Pons (tissue), 1 donor: ENCODE results near the gene THSD4.
"Not testable (repeated sequence)": the region's sequence is repeated elsewhere in the genome, so short reads cannot be mapped to it uniquely, and the experiment has no call there.

Source experiments
- DNase-seq: peaks from one replicate; pipeline ENCODE4 v3.0.0-alpha.2; 2016; ENCODE audit warnings: low spot score

THSD4 gene

DNA sequence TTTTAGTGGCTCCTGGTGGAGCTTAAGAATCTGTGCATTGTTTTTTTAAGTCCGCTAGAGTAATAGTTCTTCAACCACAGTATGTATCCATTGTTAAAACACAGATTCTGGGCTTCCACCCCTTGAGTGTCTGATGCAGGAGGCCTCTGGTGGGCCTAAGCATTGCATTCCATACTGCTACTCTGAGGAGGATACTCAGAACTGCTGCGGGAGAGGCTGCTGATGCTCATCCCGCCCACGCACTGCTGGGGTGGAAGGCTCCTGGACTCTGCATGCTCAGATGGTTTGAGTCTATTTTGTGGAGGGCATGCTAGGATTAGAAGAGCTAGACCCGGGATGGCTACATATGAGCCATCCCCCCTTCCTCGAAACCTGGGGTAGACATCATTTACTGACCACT lies 74.4 kb downstream of the THSD4 start:
- no peak for DNase-seq

DNA sequence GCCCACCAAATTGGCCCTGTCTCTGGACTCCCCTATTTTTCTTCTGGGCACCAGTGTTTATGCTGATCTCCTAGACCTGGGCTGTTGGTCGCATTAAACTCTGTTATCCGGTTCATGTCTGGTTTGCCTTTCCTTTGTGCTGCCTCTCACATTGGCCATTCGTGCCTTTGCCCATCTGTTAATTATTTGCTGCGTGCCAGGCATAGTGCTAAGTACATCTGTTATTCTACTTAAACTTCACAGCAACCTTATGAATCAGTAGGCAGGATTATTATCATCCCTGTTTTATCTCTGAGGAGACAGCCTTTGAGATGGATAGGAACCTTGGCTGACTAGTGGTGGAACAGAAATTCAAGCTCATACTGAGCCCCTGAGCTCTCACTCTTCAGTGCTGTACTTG lies 76.0 kb downstream of the THSD4 start:
- no peak for DNase-seq

DNA sequence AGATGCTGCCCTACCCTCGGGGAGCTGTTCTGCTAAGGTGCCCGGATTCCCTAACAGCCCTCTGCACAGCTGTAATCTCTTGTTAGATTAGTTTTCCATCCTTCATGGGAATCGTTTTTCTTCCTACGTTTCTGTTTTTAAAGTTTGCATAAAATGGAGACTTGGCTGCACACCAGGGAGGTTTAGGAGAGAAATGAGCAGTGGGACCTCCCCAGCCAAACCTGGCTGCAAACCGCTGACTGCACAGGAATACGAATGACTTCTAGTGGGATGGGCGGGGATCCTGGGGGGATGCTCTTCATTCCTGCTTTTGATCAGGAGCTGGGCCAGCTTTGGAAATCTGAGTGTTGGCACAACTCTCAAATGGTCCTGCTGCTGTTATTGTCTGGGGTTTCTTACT lies 77.5 kb downstream of the THSD4 start:
- DNase-seq: no peak

DNA sequence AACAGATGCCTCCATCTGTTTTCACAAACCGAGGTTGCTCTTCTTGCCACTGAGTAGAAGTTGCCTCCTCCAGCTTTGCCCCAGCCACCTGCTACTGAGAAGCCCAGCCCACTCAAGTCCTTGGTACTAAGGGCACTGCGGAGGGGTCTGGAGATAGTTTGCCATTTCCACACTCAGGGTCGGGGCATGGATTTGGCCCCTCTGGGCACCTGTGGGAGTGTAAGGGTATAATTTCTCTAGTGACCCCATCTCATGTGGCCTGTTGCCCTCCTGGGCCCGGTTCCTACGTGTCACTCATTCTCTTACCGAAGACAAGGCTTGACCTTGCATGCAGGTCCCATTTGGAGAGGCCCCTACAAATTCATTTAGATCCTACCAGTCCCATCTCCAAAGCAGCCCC lies 79.0 kb downstream of the THSD4 start:
- DNase-seq: no peak

- no peak for DNase-seq
Observed at GRCh38 chr15:71195242-71195641, 80.0 kb downstream of the THSD4 start.

DNA sequence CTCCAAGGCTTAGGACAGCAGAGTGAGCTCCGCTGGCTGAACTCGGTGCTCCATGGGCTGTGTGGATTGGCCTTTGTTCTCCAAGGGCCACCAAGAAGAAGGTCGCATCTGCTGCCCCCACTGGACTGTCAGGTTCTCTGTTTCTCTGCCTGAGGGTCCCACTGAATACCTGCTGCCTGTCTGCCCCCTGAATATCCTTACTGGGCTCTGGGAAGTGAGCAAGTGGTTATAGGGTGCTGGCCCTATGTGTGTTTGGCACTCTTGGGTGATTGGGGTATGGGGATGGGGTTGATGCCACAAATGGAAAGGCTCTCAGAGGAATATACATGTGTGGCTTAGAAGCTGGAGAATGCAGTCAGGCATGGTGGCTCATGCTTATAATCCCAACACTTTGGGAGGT lies 82.3 kb downstream of the THSD4 start:
- no peak for DNase-seq

DNA sequence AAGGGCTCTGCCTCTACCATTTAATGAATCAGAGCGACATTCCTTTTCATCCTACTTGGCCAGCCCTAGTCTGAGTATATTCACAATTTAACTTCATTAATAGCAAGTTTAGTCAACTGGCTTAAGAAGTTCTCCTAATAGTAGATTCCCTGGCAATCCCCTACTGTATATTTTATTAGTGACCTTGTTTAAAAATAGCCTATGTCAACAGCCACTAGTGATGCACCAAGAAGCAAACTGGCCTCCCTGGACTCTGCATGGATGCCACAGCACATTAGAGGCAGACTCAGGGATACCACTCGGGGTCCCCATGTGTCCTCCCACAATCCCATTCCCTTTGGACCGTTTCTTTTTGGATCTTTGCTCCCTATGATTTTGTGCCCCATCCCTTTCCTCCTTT lies 83.6 kb downstream of the THSD4 start:
- DNase-seq: no peak

DNA sequence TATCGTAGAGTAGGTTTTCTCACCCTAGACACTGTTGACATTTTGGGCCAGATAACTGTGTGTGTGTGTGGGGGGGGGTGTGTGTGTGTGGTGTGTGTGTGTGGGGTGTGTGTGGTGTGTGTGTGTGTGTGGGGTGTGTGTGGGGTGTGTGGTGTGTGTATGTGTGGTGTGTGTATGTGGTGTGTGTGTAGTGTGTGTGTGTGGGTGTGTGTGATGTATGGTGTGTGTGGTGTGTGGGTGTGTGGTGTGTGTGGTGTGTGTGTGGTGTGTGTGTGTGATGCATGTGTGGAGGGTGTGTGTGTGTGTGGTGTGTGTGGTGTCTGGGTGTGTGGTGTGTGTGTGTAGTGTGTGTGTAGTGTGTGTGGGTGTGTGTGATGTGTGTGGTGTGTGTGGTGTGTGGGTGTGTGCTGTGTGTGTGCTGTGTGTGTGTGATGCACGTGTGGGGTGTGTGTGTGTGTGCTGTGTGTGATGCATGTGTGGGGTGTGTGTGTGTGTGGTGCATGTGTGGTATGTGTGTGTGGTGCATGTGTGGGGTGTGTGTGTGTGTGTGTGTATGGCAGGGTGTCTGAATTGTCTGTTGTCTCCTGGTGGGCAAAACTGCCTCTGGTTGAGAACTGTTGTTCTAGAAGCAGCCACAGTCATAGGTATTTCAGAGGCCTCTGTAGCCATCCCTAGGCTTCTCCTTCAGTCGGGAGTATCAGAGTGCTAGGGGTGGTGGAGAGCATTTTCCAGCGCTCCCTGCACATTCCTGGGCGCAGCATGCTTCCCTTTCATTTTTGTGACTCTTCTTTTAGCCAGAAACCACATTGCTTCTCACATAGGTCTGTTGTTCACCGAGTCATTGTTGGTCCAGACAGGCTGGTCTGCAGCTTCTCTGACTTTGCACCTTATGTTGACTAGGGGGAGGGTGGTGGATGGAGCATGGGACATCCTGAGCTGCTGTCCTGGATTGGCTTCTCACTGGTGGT lies 84.4 kb downstream of the THSD4 start:
- no peak for DNase-seq

DNA sequence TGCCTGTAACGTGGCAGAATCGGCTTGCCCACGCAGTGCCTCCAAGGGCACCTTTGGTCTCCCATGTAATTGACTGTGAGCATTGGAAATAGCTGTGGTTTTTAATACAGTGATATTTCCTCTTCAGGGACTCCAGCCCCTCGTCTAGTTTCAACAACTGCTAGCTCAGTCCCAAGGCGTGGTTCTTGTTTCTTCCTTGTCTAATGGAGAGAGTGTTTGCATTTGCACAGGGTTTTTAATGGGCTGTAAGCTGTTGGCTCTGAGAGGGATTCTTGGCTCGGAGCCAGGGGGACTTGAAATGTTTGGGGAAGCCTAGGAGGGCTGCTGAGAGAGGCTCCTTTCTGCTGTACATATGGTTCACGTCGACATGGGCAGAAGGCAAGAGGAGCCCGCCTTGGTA lies 86.2 kb downstream of the THSD4 start:
- no peak for DNase-seq

DNA sequence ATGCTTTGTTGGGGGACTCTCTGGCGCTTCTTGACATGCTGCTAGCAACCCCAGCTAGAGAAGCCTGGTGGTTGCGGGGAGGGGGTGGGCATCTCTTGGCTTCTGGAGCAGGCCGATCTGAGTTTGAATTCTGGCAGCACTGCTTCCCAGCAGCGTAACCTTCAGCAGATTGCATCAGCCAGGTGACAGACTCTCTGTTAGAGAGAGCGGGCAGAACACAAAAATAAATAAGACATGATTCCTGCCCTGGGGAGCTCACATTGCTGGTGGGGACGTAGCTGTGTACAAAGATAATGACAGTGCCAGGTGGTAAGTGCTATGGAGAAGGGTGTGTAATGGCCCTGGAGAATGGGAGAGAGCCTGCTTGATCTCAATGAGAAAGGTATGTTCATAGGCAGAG lies 87.4 kb downstream of the THSD4 start:
- DNase-seq: no peak

GRCh38 chr15:71203586-71204474 lies 88.6 kb downstream of the THSD4 start:
- DNase-seq: no peak

GRCh38 chr15:71207141-71207540 lies 91.9 kb downstream of the THSD4 start:
- no peak for DNase-seq

DNA sequence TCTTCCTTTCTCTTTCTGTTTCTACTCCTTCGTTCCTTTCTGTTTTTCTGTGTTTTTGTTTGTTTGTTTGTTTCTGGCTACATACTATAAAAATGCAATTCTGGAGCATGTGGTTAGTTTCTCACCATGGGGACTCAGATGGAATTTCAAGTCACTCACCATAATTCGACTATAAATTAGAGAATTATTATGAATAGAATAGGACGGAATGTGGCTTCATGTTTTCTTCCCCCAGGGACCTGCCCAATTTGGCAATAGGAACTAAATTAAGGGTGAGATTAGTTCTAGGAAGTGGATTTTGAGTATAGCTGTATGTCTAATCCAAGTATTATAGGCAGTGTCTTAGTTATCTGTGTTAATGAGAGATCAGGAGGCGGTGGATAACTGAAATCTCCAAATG lies 96.9 kb downstream of the THSD4 start:
- DNase-seq: no peak

GRCh38 chr15:71213943-71214342 lies 98.7 kb downstream of the THSD4 start:
- DNase-seq: not testable (repeated sequence)

DNA sequence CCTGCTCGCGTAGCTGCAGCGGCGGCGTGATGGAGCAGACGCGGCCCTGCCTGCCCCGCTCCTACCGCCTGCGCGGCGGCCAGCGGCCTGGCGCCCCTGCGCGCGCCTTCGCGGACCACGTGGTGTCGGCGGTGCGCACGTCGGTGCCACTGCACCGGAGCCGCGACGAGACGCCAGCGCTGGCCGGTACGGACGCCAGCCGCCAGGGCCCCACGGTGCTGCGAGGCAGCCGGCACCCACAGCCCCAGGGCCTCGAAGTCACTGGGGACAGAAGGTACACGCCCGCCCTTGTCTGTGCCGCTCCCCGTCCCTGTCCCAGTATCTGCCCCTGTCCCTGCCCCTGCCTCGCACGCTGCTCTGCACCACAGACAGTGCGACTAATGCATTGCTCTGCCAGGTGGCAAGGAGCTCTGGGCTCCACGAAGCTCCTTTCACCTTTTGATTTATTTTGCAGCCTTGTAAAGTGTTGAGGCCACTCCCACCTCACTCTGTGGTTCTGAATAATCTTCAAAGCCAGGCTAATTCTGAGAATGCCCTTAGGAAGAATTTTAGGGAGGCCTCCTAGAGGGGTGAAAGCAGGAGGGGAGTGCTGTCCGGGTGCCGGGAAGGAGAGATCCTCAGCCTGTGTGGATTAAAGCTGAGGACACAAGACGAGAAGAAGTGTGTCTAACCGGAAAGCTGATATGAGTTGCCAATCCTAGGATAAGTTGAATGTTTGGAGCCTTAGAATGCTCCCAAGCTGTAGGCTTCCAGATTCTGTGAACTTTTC lies 100.0 kb downstream of the THSD4 start:
- no peak for DNase-seq

- no peak for DNase-seq
Observed at GRCh38 chr15:71218272-71218805, 103.1 kb downstream of the THSD4 start.

- no peak for DNase-seq
Observed at GRCh38 chr15:71219101-71219500, 103.8 kb downstream of the THSD4 start.

DNA sequence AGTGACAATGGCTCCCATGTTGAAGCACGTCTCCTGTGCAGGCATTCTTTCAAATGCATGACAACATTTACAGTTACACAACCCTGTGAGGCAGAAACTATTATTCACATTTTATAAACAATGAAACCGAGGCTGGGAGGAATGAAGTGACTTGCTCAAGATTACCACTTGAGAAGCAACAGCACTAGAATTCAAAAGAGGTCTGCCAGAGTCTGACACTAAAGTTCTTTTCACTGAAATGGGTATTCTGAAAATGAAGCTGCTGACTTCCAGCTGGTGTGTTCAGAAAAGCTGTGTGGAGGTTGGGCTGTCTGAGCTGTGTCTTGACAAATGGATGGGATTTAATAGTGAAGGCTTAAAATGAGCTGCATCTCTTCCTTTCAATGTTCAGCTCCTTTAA lies 104.4 kb downstream of the THSD4 start:
- DNase-seq: no peak

- no peak for DNase-seq
Observed at GRCh38 chr15:71220828-71221227, 105.6 kb downstream of the THSD4 start.

- no peak for DNase-seq
Observed at GRCh38 chr15:71221417-71221816, 106.1 kb downstream of the THSD4 start.

GRCh38 chr15:71223516-71223915 lies 108.2 kb downstream of the THSD4 start:
- no peak for DNase-seq

DNA sequence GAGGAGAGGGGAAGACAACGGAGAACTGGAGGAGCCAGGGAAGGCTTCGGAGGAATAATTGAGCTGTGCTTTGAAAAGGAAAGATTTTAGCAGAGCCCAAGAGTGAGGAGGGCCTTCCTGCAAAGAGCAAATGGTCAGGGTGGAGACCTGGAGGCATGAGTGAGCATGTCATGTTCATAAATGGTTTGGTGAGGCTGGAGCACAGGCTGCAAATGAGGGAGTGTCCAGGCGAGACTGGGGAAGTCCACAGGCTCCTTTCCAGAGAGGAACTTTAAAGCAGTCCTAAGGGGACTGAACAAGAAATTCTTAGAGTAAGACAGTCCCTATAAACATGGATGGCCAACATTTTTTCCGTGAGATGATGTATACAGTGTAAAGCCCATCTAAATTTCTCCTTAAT lies 108.8 kb downstream of the THSD4 start:
- no peak for DNase-seq
